Nephron (organoid): ENCODE data around the gene HBE1.

Source experiments
- H3K27ac Mint-ChIP-seq, 3 experiments: 2 replicates each; pipeline ENCODE4 v1.8.0; 2020; ENCODE audit warnings: mixed read lengths in 3 of 3, mild to moderate bottlenecking in 2 of 3, moderate library complexity in 1 of 3
- H3K27me3 Mint-ChIP-seq: 2 replicates; pipeline ENCODE4 v1.8.0; 2021; ENCODE audit warnings: low read depth, mild to moderate bottlenecking, moderate library complexity, mixed read lengths
- H3K36me3 Mint-ChIP-seq: 2 replicates; pipeline ENCODE4 v1.8.0; 2020; ENCODE audit warnings: low read depth, mixed read lengths
- H3K4me1 Mint-ChIP-seq: 2 replicates; pipeline ENCODE4 v1.8.0; 2020; ENCODE audit warnings: mixed read lengths
- H3K4me3 Mint-ChIP-seq, 3 experiments: 2 replicates each; pipeline ENCODE4 v1.8.0; 2020; ENCODE audit warnings: mild to moderate bottlenecking in 3 of 3, mixed read lengths in 3 of 3, moderate library complexity in 2 of 3
- H3K9me3 Mint-ChIP-seq: 2 replicates; pipeline ENCODE4 v1.8.0; 2020; ENCODE audit warnings: mixed read lengths
- TF ChIP-seq, protein P1 (sequence below), 3 experiments: fragments of 200-600 bp; sonication (generic); IDR thresholded peaks; one replicate each; pipeline ENCODE4 v1.5.0; 2021; ENCODE audit warnings: antibody characterized with exemption in 3 of 3; ENCODE audit not compliant: unreplicated experiment in 3 of 3

The HBE1 gene

DNA sequence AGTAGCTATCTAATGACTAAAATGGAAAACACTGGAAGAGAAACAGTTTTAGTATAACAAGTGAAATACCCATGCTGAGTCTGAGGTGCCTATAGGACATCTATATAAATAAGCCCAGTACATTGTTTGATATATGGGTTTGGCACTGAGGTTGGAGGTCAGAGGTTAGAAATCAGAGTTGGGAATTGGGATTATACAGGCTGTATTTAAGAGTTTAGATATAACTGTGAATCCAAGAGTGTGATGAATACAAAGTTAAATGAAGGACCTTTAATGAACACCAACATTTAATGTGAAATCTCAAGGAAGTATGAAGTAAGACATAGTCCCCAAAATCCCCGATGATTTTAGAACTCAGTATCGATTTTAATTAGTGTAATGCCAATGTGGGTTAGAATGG lies 32.3 kb downstream of the HBE1 start:
- no peaks in the 10 kb centered on the region for H3K36me3 Mint-ChIP-seq
- no peak overlapping the region for H3K27ac Mint-ChIP-seq
- H3K4me1 Mint-ChIP-seq, result no peaks in the 10 kb centered on the region
- TF ChIP-seq, protein P1, sequence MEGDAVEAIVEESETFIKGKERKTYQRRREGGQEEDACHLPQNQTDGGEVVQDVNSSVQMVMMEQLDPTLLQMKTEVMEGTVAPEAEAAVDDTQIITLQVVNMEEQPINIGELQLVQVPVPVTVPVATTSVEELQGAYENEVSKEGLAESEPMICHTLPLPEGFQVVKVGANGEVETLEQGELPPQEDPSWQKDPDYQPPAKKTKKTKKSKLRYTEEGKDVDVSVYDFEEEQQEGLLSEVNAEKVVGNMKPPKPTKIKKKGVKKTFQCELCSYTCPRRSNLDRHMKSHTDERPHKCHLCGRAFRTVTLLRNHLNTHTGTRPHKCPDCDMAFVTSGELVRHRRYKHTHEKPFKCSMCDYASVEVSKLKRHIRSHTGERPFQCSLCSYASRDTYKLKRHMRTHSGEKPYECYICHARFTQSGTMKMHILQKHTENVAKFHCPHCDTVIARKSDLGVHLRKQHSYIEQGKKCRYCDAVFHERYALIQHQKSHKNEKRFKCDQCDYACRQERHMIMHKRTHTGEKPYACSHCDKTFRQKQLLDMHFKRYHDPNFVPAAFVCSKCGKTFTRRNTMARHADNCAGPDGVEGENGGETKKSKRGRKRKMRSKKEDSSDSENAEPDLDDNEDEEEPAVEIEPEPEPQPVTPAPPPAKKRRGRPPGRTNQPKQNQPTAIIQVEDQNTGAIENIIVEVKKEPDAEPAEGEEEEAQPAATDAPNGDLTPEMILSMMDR (IDR thresholded peaks at IDR 0.05; ENCODE audit: unreplicated experiment in 3 of 3), result no peak
- H3K4me3 Mint-ChIP-seq, result no peak overlapping the region
- H3K27me3 Mint-ChIP-seq, result peaks cover 4% of the 10 kb centered on the region
- H3K9me3 Mint-ChIP-seq, result no peaks in the 10 kb centered on the region

DNA sequence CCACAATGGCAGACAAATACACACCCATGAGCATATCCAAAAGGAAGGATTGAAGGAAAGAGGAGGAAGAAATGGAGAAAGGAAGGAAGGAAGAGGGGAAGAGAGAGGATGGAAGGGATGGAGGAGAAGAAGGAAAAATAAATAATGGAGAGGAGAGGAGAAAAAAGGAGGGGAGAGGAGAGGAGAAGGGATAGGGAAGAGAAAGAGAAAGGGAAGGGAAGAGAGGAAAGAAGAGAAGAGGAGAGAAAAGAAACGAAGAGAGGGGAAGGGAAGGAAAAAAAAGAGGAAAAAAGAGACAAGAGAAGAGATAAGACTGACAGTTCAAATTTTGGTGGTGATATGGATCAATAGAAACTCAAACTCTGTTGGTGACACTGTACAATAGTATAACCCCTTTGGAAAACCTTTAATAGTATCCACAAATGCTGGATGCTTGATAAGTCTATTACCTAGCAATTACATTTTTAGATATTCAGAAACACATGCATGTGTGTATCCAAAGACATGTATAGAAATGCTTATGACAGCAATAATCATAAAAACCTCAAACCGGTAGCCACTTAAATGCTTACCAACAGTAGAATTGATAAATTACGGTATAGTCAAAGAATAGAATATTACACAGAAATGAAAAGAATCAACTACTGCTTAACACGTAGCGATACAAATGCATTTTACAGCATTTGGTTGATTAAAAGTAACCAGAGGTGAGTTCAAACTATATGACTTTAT lies 34.2 kb downstream of the HBE1 start:
- no peaks in the 10 kb centered on the region for H3K36me3 Mint-ChIP-seq
- TF ChIP-seq, protein P1 (IDR thresholded peaks at IDR 0.05; ENCODE audit: unreplicated experiment in 3 of 3), result no peak
- H3K4me3 Mint-ChIP-seq, result no peak overlapping the region
- no peaks in the 10 kb centered on the region for H3K4me1 Mint-ChIP-seq
- H3K27ac Mint-ChIP-seq, result no peak overlapping the region
- peaks cover 4% of the 10 kb centered on the region for H3K27me3 Mint-ChIP-seq
- no peaks in the 10 kb centered on the region for H3K9me3 Mint-ChIP-seq

DNA sequence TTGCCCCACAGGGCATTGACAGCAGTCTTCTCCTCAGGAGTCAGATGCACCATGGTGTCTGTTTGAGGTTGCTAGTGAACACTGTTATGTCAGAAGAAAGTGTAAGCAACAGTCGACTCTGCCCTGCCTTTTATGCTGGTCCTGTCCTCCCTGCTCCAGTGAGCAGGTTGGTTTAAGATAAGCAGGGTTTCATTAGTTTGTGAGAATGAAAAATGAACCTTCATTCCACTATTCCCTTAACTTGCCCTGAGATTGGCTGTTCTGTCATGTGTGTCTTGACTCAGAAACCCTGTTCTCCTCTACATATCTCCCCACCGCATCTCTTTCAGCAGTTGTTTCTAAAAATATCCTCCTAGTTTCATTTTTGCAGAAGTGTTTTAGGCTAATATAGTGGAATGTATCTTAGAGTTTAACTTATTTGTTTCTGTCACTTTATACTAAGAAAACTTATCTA lies 35.3 kb downstream of the HBE1 start, which contains the start of gene HBD:
HBD (minus strand) TSS at position 103 of the 454 bp plus-strand sequence; CDS start at position 53, 50 bp downstream.
- Mint-ChIP-seq H3K27me3 (peaks cover 4% of the 10 kb centered on the region), H3K36me3 (no peaks in the 10 kb centered on the region), H3K4me3 (no peak within 1 kb of the TSS), H3K4me1 (no peaks in the 10 kb centered on the region), H3K27ac (no peak within 1 kb of the TSS), H3K9me3 (no peaks in the 10 kb centered on the region)
- TF ChIP-seq, protein P1 (IDR thresholded peaks at IDR 0.05; ENCODE audit: unreplicated experiment in 3 of 3), result no peak

DNA sequence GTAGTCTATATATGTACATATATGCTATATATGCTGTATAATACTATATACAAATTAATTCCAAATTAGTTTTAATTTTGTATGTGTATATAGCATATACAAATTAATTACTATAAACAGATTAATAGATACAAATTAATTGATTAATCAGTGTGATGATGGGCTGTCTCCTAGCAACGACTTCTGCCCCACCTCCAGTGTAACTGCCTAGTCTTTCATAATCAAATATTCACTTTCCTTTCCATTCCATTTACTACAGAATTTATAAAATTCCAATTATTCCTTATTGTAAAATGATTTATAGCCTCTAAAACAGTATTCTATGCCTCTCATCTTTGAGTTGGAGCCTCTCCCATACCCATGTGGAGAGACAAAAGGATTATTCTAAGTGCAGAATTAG lies 36.4 kb downstream of the HBE1 start:
- Mint-ChIP-seq H3K9me3 (no peaks in the 10 kb centered on the region), H3K27me3 (peaks cover 4% of the 10 kb centered on the region), H3K4me1 (no peaks in the 10 kb centered on the region), H3K4me3 (no peak overlapping the region), H3K27ac (no peak overlapping the region), H3K36me3 (no peaks in the 10 kb centered on the region)
- TF ChIP-seq, protein P1 (IDR thresholded peaks at IDR 0.05; ENCODE audit: unreplicated experiment in 3 of 3), result no peak

DNA sequence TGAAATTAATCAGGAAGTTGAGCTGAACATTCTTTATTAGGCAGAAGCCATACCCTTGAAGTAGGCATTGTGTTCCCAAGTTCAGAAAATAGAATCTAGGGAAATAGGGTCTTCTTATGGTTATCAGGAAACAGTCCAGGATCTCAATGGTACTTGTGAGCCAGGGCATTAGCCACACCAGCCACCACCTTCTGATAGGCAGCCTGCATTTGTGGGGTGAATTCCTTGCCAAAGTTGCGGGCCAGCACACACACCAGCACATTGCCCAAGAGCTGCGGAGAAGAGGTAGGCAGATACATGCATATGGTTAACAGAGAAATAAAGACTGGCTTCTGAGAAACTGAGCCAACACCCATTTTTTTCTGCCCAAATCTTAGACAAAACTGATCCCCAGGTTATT lies 36.9 kb downstream of the HBE1 start:
- H3K27me3 Mint-ChIP-seq, result peaks cover 4% of the 10 kb centered on the region
- H3K4me3 Mint-ChIP-seq, result no peak overlapping the region
- no peak overlapping the region for H3K27ac Mint-ChIP-seq
- H3K9me3 Mint-ChIP-seq, result no peaks in the 10 kb centered on the region
- H3K36me3 Mint-ChIP-seq, result no peaks in the 10 kb centered on the region
- no peaks in the 10 kb centered on the region for H3K4me1 Mint-ChIP-seq
- TF ChIP-seq, protein P1 (IDR thresholded peaks at IDR 0.05; ENCODE audit: unreplicated experiment in 3 of 3), result no peak

DNA sequence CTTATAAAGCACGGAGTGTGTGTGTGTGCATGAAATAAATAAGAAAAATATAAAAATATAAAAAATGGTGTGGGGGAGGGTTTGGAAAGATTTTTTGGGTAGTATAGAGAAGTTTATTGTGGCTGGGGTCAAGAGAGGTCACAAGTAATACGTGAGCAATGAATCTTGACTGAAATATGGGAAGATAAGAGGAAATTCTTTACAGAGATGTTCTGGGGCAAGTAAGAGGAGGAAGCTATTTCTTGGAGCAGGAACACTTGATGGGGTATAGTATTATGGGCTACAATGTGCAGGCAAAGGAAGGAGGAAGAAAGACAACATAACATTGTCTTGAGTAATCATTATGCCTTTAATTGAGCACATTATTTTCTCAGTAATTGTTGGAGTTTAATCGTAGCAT lies 37.6 kb downstream of the HBE1 start:
- no peak overlapping the region for H3K27ac Mint-ChIP-seq
- no peaks in the 10 kb centered on the region for H3K36me3 Mint-ChIP-seq
- H3K27me3 Mint-ChIP-seq, result peaks cover 4% of the 10 kb centered on the region
- H3K4me3 Mint-ChIP-seq, result no peak overlapping the region
- H3K4me1 Mint-ChIP-seq, result no peaks in the 10 kb centered on the region
- TF ChIP-seq, protein P1 (IDR thresholded peaks at IDR 0.05; ENCODE audit: unreplicated experiment in 3 of 3), result no peak
- no peaks in the 10 kb centered on the region for H3K9me3 Mint-ChIP-seq
